CD4-positive, alpha-beta T cell treated with Interleukin-4 for 1 hour (primary cell): Measurements from ENCODE around the gene PHACTR4.
A peak's percentile ranks its signal among the peaks of the same experiment; 100 is the strongest.
"Not testable (repeated sequence)": the region's sequence is repeated elsewhere in the genome, so short reads cannot be mapped to it uniquely, and the experiment has no call there.

ENCODE experiments used
- DNase-seq, 2 donors: peaks; one replicate each; pipeline ENCODE4 v3.0.0-alpha.2; 2020 to 2022

PHACTR4 gene

GRCh38 chr1:28505406-28506187, 136.1 kb downstream of the PHACTR4 start, which contains the start of gene RCC1:
RCC1 (plus strand) TSS chr1:28506043; CDS start chr1:28529867, 23,824 bp downstream.
- DNase-seq: peak; percentile 98

GRCh38 chr1:28506907-28507246, 137.3 kb downstream of the PHACTR4 start:
- DNase-seq: no peak

- no peak for DNase-seq
Measured at GRCh38 chr1:28507247-28507645, 137.7 kb downstream of the PHACTR4 start.

GRCh38 chr1:28507646-28508434, 138.3 kb downstream of the PHACTR4 start:
- no peak for DNase-seq

- DNase-seq: no peak
Measured at GRCh38 chr1:28508435-28508754, 138.9 kb downstream of the PHACTR4 start.

GRCh38 chr1:28509705-28510272, 140.2 kb downstream of the PHACTR4 start:
- no peak for DNase-seq

GRCh38 chr1:28510273-28510969, 140.9 kb downstream of the PHACTR4 start:
- DNase-seq: no peak

GRCh38 chr1:28510970-28511440, 141.5 kb downstream of the PHACTR4 start:
- no peak for DNase-seq

GRCh38 chr1:28512058-28512611, 142.6 kb downstream of the PHACTR4 start:
- DNase-seq: no peak

GRCh38 chr1:28514445-28514933, 144.9 kb downstream of the PHACTR4 start:
- not testable (repeated sequence) for DNase-seq

- DNase-seq: no peak
Measured at GRCh38 chr1:28516518-28516956, 147.0 kb downstream of the PHACTR4 start.

GRCh38 chr1:28517649-28517999, 148.1 kb downstream of the PHACTR4 start:
- DNase-seq: no peak

- DNase-seq: peak; percentile 89
Measured at GRCh38 chr1:28518000-28518744, 148.6 kb downstream of the PHACTR4 start.

- peak in 1 of 2 donors; percentile 25 for DNase-seq
Measured at GRCh38 chr1:28518745-28519341, 149.3 kb downstream of the PHACTR4 start.

GRCh38 chr1:28519946-28520725, 150.6 kb downstream of the PHACTR4 start:
- DNase-seq: no peak

GRCh38 chr1:28520796-28521195, 151.3 kb downstream of the PHACTR4 start:
- not testable (repeated sequence) for DNase-seq

GRCh38 chr1:28521502-28522164, 152.1 kb downstream of the PHACTR4 start:
- no peak for DNase-seq

- not testable (repeated sequence) for DNase-seq
Measured at GRCh38 chr1:28522537-28522936, 153.0 kb downstream of the PHACTR4 start.

GRCh38 chr1:28525002-28525642, 155.6 kb downstream of the PHACTR4 start:
- not testable (repeated sequence) for DNase-seq
